Neutrophil (primary cell): Measurements from ENCODE around the gene NR3C2.

Source experiments
- H3K27ac ChIP-seq: fragments of 200-600 bp; sonication (generic); 2 replicates; pipeline ENCODE4 v1.5.1; 2016; ENCODE audit warnings: mild to moderate bottlenecking, moderate library complexity
- H3K27me3 ChIP-seq: fragments of 200-600 bp; sonication (generic); 2 replicates; pipeline ENCODE4 v1.6.0; 2016; ENCODE audit warnings: mild to moderate bottlenecking
- H3K36me3 ChIP-seq: fragments of 200-600 bp; sonication (generic); 2 replicates; pipeline ENCODE4 v1.5.1; 2017
- H3K4me1 ChIP-seq, 2 experiments: fragments of 200-600 bp in 1 of 2; sonication (generic) in 1 of 2; 1 replicate in 1 of 2; 2 replicates in 1 of 2; pipeline versions ENCODE4 v1.5.1 to v1.6.1; 2013 to 2016; ENCODE audit warnings: low read depth in 1 of 2, low read length in 1 of 2, mild to moderate bottlenecking in 1 of 2, moderate library complexity in 1 of 2; ENCODE audit not compliant: control insufficient read depth in 1 of 2, insufficient read depth in 1 of 2
- H3K4me3 ChIP-seq, 2 experiments: fragments of 200-600 bp in 1 of 2; sonication (generic) in 1 of 2; 1 replicate in 1 of 2; 2 replicates in 1 of 2; pipeline ENCODE4 v1.5.1; 2013 to 2016; ENCODE audit warnings: low read depth in 1 of 2, low read length in 1 of 2, mild to moderate bottlenecking in 1 of 2, moderate library complexity in 1 of 2
- H3K9me3 ChIP-seq: fragments of 200-600 bp; sonication (generic); 2 replicates; pipeline ENCODE4 v1.5.1; 2016
- TF ChIP-seq, protein P1 (sequence below): fragments of 200-600 bp; sonication (generic); IDR thresholded peaks from 2 replicates; pipeline ENCODE4 v1.5.1; 2016; ENCODE audit warnings: antibody characterized with exemption

Gene NR3C2

DNA sequence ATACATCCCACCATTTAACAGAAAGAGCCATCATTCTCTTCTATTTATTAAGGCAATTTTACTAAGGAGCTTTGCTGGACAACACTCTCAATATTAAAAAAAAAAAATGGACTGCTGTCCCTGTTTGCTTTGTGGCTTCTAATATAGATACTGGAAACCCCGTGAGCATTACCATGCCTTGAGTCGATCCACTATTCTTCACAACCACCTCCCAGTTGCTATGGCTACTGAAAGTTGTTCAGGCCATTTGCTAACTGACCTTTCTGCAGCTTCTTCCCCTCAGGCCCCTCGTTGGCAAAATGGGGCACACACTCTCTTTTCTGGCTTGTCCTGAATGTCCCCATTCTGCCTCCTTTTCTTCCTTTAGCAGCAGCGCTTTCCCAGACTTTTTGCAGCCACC is 340.4 kb downstream of the NR3C2 start:
- H3K9me3 ChIP-seq = no peaks in the 10 kb centered on the region
- H3K4me1 ChIP-seq = no peaks in the 10 kb centered on the region
- H3K27me3 ChIP-seq = no peaks in the 10 kb centered on the region
- TF ChIP-seq, protein P1, sequence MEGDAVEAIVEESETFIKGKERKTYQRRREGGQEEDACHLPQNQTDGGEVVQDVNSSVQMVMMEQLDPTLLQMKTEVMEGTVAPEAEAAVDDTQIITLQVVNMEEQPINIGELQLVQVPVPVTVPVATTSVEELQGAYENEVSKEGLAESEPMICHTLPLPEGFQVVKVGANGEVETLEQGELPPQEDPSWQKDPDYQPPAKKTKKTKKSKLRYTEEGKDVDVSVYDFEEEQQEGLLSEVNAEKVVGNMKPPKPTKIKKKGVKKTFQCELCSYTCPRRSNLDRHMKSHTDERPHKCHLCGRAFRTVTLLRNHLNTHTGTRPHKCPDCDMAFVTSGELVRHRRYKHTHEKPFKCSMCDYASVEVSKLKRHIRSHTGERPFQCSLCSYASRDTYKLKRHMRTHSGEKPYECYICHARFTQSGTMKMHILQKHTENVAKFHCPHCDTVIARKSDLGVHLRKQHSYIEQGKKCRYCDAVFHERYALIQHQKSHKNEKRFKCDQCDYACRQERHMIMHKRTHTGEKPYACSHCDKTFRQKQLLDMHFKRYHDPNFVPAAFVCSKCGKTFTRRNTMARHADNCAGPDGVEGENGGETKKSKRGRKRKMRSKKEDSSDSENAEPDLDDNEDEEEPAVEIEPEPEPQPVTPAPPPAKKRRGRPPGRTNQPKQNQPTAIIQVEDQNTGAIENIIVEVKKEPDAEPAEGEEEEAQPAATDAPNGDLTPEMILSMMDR = no peak
- no peak overlapping the region for H3K27ac ChIP-seq
- H3K36me3 ChIP-seq = no peaks in the 10 kb centered on the region
- no peak overlapping the region for H3K4me3 ChIP-seq

DNA sequence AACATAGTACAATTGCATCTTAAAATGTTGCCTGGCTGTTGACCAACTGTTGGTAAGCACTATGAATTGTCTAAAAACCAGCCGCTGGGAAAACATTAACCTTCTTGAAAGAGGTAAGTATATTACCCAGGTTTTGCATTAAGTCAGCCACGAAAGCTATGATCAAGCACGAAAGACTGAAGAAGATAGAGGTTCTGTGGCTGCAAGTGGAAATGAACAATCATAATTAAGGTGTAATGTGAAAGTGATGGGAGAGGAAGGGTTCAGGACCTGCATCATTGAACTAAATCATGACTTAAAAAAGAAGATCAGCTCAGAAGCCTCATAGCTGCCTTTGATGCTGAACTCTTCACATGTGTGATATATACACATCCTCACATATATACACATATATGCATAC is 341.0 kb downstream of the NR3C2 start:
- no peaks in the 10 kb centered on the region for H3K9me3 ChIP-seq
- H3K4me3 ChIP-seq = no peak overlapping the region
- no peaks in the 10 kb centered on the region for H3K27me3 ChIP-seq
- H3K4me1 ChIP-seq = no peaks in the 10 kb centered on the region
- H3K36me3 ChIP-seq = no peaks in the 10 kb centered on the region
- no peak overlapping the region for H3K27ac ChIP-seq
- TF ChIP-seq, protein P1 = no peak

- Histone ChIP-seq H3K27ac (no peak overlapping the region), H3K4me1 (no peaks in the 10 kb centered on the region), H3K27me3 (no peaks in the 10 kb centered on the region), H3K36me3 (no peaks in the 10 kb centered on the region), H3K4me3 (no peak overlapping the region), H3K9me3 (no peaks in the 10 kb centered on the region)
- TF ChIP-seq, protein P1 = no peak
Observed at GRCh38 chr4:148097801-148098200, 344.4 kb downstream of the NR3C2 start.

DNA sequence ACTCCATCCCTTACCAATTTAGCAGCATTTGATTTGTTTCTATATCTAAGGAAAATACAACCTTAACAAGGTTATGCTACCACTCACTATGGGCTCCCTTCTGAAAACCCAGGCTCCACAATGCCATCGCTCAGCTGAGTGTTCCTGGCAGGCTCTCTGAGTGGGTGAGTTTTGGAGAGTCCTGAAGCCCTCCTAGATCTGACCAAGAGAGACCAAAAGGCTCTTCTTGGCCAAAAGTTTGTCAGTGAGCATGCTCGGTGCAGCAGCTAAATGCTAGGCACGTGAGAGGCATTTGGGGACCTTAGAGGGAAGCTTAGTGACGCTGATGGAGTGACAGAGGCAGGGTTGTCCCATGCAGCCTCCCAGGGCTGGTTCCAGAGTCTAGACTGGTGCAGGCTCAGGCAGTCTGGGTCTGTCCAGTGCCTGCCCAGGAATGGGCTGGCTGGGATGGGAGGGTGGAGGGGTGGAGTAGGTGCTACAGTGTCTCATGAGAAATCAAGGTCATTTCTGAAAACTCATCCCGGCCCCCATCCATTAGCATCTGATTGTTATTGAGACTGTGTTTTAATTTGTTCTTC is 346.8 kb downstream of the NR3C2 start:
- H3K4me3 ChIP-seq = no peak overlapping the region
- H3K36me3 ChIP-seq = no peaks in the 10 kb centered on the region
- no peak overlapping the region for H3K27ac ChIP-seq
- H3K9me3 ChIP-seq = no peaks in the 10 kb centered on the region
- TF ChIP-seq, protein P1 = no peak
- no peaks in the 10 kb centered on the region for H3K4me1 ChIP-seq
- H3K27me3 ChIP-seq = no peaks in the 10 kb centered on the region

- no peaks in the 10 kb centered on the region for H3K27me3 ChIP-seq
- no peak overlapping the region for H3K27ac ChIP-seq
- TF ChIP-seq, protein P1 = no peak
- no peaks in the 10 kb centered on the region for H3K36me3 ChIP-seq
- no peaks in the 10 kb centered on the region for H3K4me1 ChIP-seq
- H3K9me3 ChIP-seq = no peaks in the 10 kb centered on the region
- no peak overlapping the region for H3K4me3 ChIP-seq
Observed at GRCh38 chr4:148094149-148094548, 348.1 kb downstream of the NR3C2 start.

DNA sequence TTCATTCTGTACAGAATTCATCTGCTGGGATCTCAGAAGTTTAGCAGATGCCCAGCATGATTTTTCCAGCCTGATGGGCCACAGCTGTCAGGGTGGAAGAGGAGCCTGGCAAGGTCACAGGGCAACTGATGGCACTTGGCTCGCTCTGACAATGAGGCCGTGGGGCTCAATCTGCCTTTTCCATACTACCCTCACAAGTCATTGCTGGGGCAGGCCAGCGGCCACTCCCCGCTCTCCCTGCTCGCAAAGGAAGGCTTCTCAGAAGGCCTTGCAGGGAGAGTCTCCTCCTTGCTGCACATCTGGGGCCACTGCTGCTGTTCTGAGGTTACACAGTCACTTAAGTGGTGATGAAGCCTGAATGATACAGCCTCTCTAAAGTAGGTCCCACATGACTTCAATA is 349.1 kb downstream of the NR3C2 start:
- Histone ChIP-seq H3K36me3 (no peaks in the 10 kb centered on the region), H3K4me3 (no peak overlapping the region), H3K27ac (no peak overlapping the region), H3K9me3 (no peaks in the 10 kb centered on the region), H3K27me3 (no peaks in the 10 kb centered on the region), H3K4me1 (no peaks in the 10 kb centered on the region)
- TF ChIP-seq, protein P1 = no peak
